ENCODE results near the gene RNF180.
"Not testable (repeated sequence)": the region's sequence is repeated elsewhere in the genome, so short reads cannot be mapped to it uniquely, and the experiment has no call there.

GRCh38 chr5:64227131-64227537, 61.5 kb downstream of the RNF180 start:
- not testable (repeated sequence) for TF ChIP-seq POLR2A, CTCF (IDR thresholded peaks at IDR 0.05)
